H1 (cell line): ENCODE results near the gene CASKIN2. TPM values are rescaled to one million over a fixed set of nuclear protein-coding genes. Genes with fewer than 3 reads are reported as not detected.
A peak's percentile ranks its signal among the peaks of the same experiment; 100 is the strongest.

Experiments used
- CTCF ChIA-PET: fragments of 300-600 bp; sonication (Branson Sonifier 250); formaldehyde crosslinking; loops from one replicate; lab custom pipeline; 2021; ENCODE audit not compliant: partially characterized antibody; lab: Charles Lee
- POLR2A ChIA-PET: fragments of 300-600 bp; sonication (Branson Sonifier 250); formaldehyde crosslinking; loops from one replicate; lab custom pipeline; 2021; ENCODE audit warnings: inconsistent platforms; ENCODE audit not compliant: partially characterized antibody; lab: Charles Lee
- DNase-seq, 2 experiments: peaks; one replicate each; pipeline versions ENCODE4 v3.0.0 to v3.0.0-alpha.2; 2010 to 2022; ENCODE audit warnings: low spot score in 2 of 2, low read depth in 1 of 2, mixed read lengths in 1 of 2
- FAIRE-seq: peaks from 2 replicates; lab custom pipeline; 2011; peaks lifted over from hg19 to GRCh38; lab: Jason Lieb, UNC
- H2AFZ ChIP-seq: 2 replicates; pipeline ENCODE4 v1.8.1; 2012; ENCODE audit warnings: low read length, inconsistent platforms
- H2AK5ac ChIP-seq: 2 replicates; pipeline ENCODE4 v1.6.1; 2013; ENCODE audit warnings: low read depth, low read length
- H2BK120ac ChIP-seq: replicated peaks from 2 replicates; pipeline ENCODE3; 2013; ENCODE audit warnings: low read depth, low read length, inconsistent platforms
- H2BK12ac ChIP-seq: 2 replicates; pipeline ENCODE4 v1.6.1; 2013; ENCODE audit warnings: low read depth, low read length
- H2BK15ac ChIP-seq: 2 replicates; pipeline ENCODE4 v1.6.1; 2013; ENCODE audit warnings: low read length
- H2BK20ac ChIP-seq: 2 replicates; pipeline ENCODE4 v1.6.1; 2013; ENCODE audit warnings: low read length
- H2BK5ac ChIP-seq: 2 replicates; pipeline ENCODE4 v1.6.1; 2013; ENCODE audit warnings: low read depth, low read length
- H3K14ac ChIP-seq: 2 replicates; pipeline ENCODE4 v1.6.1; 2013; ENCODE audit warnings: inconsistent platforms; ENCODE audit not compliant: insufficient read length
- H3K18ac ChIP-seq: 2 replicates; pipeline ENCODE4 v1.6.1; 2013; ENCODE audit warnings: low read length; ENCODE audit errors: extremely low read depth
- H3K23ac ChIP-seq: 2 replicates; pipeline ENCODE4 v1.6.1; 2013; ENCODE audit warnings: inconsistent platforms; ENCODE audit not compliant: insufficient read length
- H3K23me2 ChIP-seq: 2 replicates; pipeline ENCODE4 v1.6.1; 2013; ENCODE audit warnings: low read depth, low read length
- H3K27ac ChIP-seq: 2 replicates; pipeline ENCODE4 v1.6.1; 2011; ENCODE audit warnings: low read depth, low read length, inconsistent platforms
- H3K27me3 ChIP-seq, 4 experiments: replicated peaks in 1 of 4; 1 replicate in 1 of 4; 2 replicates in 3 of 4; pipeline versions ENCODE4 v1.6.1 to v1.8.1; 2011 to 2013; ENCODE audit warnings: low read length in 3 of 4, mild to moderate bottlenecking in 3 of 4, inconsistent platforms in 2 of 4, mixed read lengths in 2 of 4, moderate library complexity in 1 of 4; ENCODE audit not compliant: control insufficient read depth in 3 of 4, insufficient read depth in 3 of 4; ENCODE audit errors: extremely low read depth in 1 of 4
- H3K36me3 ChIP-seq, 4 experiments: 2 replicates each; pipeline versions ENCODE4 v1.6.1 to v1.8.1; 2011 to 2013; ENCODE audit warnings: mild to moderate bottlenecking in 4 of 4, low read length in 3 of 4, moderate library complexity in 2 of 4, control low read depth in 1 of 4, inconsistent platforms in 1 of 4; ENCODE audit not compliant: insufficient read depth in 4 of 4, control insufficient read depth in 2 of 4
- H3K4ac ChIP-seq: replicated peaks from 2 replicates; pipeline ENCODE3; 2013; ENCODE audit warnings: low read length, low read depth, mixed read lengths, inconsistent platforms; ENCODE audit not compliant: insufficient read length
- H3K4me1 ChIP-seq, 4 experiments: replicated peaks in 1 of 4; 1 replicate in 1 of 4; 2 replicates in 3 of 4; pipeline versions ENCODE4 v1.6.1 to v1.8.1; 2011 to 2013; ENCODE audit warnings: low read length in 3 of 4, inconsistent platforms in 2 of 4, mixed read lengths in 1 of 4; ENCODE audit not compliant: insufficient read depth in 4 of 4, control insufficient read depth in 3 of 4
- H3K4me2 ChIP-seq, 2 experiments: 2 replicates each; pipeline versions ENCODE4 v1.6.1 to v1.8.1; 2011 to 2013; ENCODE audit warnings: low read depth in 2 of 2, low read length in 2 of 2, control low read depth in 1 of 2, inconsistent platforms in 1 of 2, mild to moderate bottlenecking in 1 of 2; ENCODE audit not compliant: insufficient read depth in 1 of 2
- H3K4me3 ChIP-seq, 4 experiments: fragments of 200-600, 300-600 bp in 1 of 4; sonication (generic), shearing (Covaris generic), sonication (Bioruptor Twin) in 1 of 4; 2 replicates each; pipeline versions ENCODE4 v1.5.1 to v1.8.1; 2011 to 2016; ENCODE audit warnings: low read length in 4 of 4, low read depth in 3 of 4, control low read depth in 2 of 4, inconsistent platforms in 2 of 4, mild to moderate bottlenecking in 2 of 4, mixed read lengths in 1 of 4, moderate library complexity in 1 of 4; ENCODE audit not compliant: insufficient read depth in 2 of 4; ENCODE audit errors: extremely low read depth in 1 of 4
- H3K56ac ChIP-seq: replicated peaks from 2 replicates; pipeline ENCODE3; 2013; ENCODE audit warnings: low read depth, mild to moderate bottlenecking, mixed read lengths, low read length, inconsistent platforms; ENCODE audit not compliant: insufficient read length
- H3K79me1 ChIP-seq: 2 replicates; pipeline ENCODE4 v1.6.1; 2013; ENCODE audit warnings: low read depth, low read length, control low read depth
- H3K79me2 ChIP-seq, 2 experiments: 2 replicates each; pipeline versions ENCODE4 v1.6.1 to v1.8.1; 2012 to 2013; ENCODE audit warnings: low read length in 2 of 2, mild to moderate bottlenecking in 2 of 2, inconsistent platforms in 1 of 2; ENCODE audit not compliant: insufficient read depth in 2 of 2, control insufficient read depth in 1 of 2
- H3K9ac ChIP-seq, 4 experiments: replicated peaks in 1 of 4; 1 replicate in 1 of 4; 2 replicates in 3 of 4; pipeline versions ENCODE4 v1.6.1 to v1.8.1; 2011 to 2013; ENCODE audit warnings: low read depth in 3 of 4, low read length in 3 of 4, control low read depth in 2 of 4, mild to moderate bottlenecking in 2 of 4, moderate library complexity in 2 of 4, inconsistent platforms in 1 of 4; ENCODE audit errors: extremely low read depth in 1 of 4
- H3K9me3 ChIP-seq, 2 experiments: 2 replicates each; pipeline versions ENCODE4 v1.6.1 to v1.8.1; 2012 to 2013; ENCODE audit warnings: mild to moderate bottlenecking in 2 of 2, moderate library complexity in 2 of 2, control low read depth in 1 of 2, inconsistent platforms in 1 of 2, low read depth in 1 of 2, low read length in 1 of 2, mixed read lengths in 1 of 2; ENCODE audit not compliant: insufficient read depth in 2 of 2
- H4K20me1 ChIP-seq, 2 experiments: replicated peaks in 1 of 2; 2 replicates each; pipeline versions ENCODE3 to v1.8.1; 2011 to 2013; ENCODE audit warnings: inconsistent platforms in 2 of 2, low read length in 2 of 2, mild to moderate bottlenecking in 1 of 2; ENCODE audit not compliant: insufficient read depth in 2 of 2, control insufficient read depth in 1 of 2
- H4K5ac ChIP-seq: 2 replicates; pipeline ENCODE4 v1.6.1; 2013; ENCODE audit warnings: low read length, low read depth, mixed read lengths, inconsistent platforms; ENCODE audit not compliant: insufficient read length
- H4K8ac ChIP-seq: 2 replicates; pipeline ENCODE4 v1.8.0; 2013; ENCODE audit warnings: mild to moderate bottlenecking, moderate library complexity, low read length, inconsistent platforms; ENCODE audit not compliant: insufficient read depth; ENCODE audit errors: extremely low read depth
- H4K91ac ChIP-seq: replicated peaks from 2 replicates; pipeline ENCODE3; 2013; ENCODE audit warnings: low read length, mixed read lengths, inconsistent platforms; ENCODE audit not compliant: insufficient read length
- CTCF ChIP-seq, 3 experiments: IDR thresholded peaks; 1 replicate in 2 of 3; 2 replicates in 1 of 3; pipeline versions ENCODE4 v1.5.1 to v1.6.1; 2011; ENCODE audit warnings: low read length in 3 of 3, mild to moderate bottlenecking in 3 of 3, inconsistent platforms in 2 of 3, low read depth in 1 of 3, moderate library complexity in 1 of 3; ENCODE audit not compliant: insufficient read depth in 1 of 3; ENCODE audit errors: control extremely low read depth in 1 of 3
- FOSL1 ChIP-seq: IDR thresholded peaks from 2 replicates; pipeline ENCODE4 v1.6.1; 2011; ENCODE audit warnings: mild to moderate bottlenecking, low read depth, low read length, moderate library complexity; ENCODE audit not compliant: insufficient read depth
- GABPA ChIP-seq: IDR thresholded peaks from 2 replicates; pipeline ENCODE4 v1.6.1; 2011; ENCODE audit warnings: mild to moderate bottlenecking, low read length, moderate library complexity, borderline replicate concordance; ENCODE audit not compliant: insufficient read depth
- MAFK ChIP-seq: IDR thresholded peaks from 2 replicates; pipeline ENCODE4 v1.6.1; 2012; ENCODE audit warnings: low read depth, mild to moderate bottlenecking, improper control_type of control experiment, low read length
- SIN3A ChIP-seq, 2 experiments: IDR thresholded peaks in 1 of 2; conservative IDR thresholded peaks in 1 of 2; 2 replicates each; pipeline ENCODE4 v1.6.1; 2011 to 2012; ENCODE audit warnings: low read length in 2 of 2, improper control_type of control experiment in 1 of 2, low read depth in 1 of 2, mild to moderate bottlenecking in 1 of 2
- SRF ChIP-seq: IDR thresholded peaks from 2 replicates; pipeline ENCODE4 v1.6.1; 2011; ENCODE audit warnings: mild to moderate bottlenecking, low read depth, low read length, moderate library complexity
- WGBS, 2 experiments: shearing (Covaris generic) in 1 of 2; methylation state at CpG; one replicate each; pipeline versions ENCODE4 v1.1.6 to v1.1.7; 2013 to 2015; ENCODE audit warnings: low lambda C conversion rate in 2 of 2, mixed read lengths in 2 of 2, inconsistent platforms in 1 of 2, low coverage in 1 of 2, missing lambda C conversion rate in 1 of 2; ENCODE audit not compliant: insufficient replicate concordance in 2 of 2, insufficient coverage in 1 of 2, insufficient read length in 1 of 2; ENCODE audit errors: extremely low coverage in 1 of 2, missing lambda C conversion rate in 1 of 2; 5-methylcytosine and 5-hydroxymethylcytosine counted together
- polyA plus RNA-seq, 7 experiments: library from polyadenylated mRNA; depleted of rRNA in 3 of 7; stranded (reverse) in 5 of 7; unstranded in 2 of 7; fragments of >200 nt in 5 of 7; fragments of 200-250 nt in 2 of 7; gene quantifications; 1 replicate in 5 of 7; 2 replicates in 1 of 7; 4 replicates in 1 of 7; pipeline versions ENCODE4 v1.2.1 to v1.2.3, GENCODE V29; 2011 to 2013; ENCODE audit warnings: missing spikeins in 2 of 7, mixed read lengths in 2 of 7
- total RNA-seq: library from RNA; stranded (reverse); fragmentation: NEBNext Ultra II Directional; extraction: Animal tissue kit (Norgen Biotek cat#: 25700); gene quantifications from 2 replicates; pipeline ENCODE4 v1.2.1, GENCODE V29; 2021

Gene CASKIN2
- total and polyA plus RNA-seq, 2 of the 8 experiments (the other 6 are each of a cell fraction or from before 2014, with no cell fraction given), result 6.7 to 32.3 TPM

DNA sequence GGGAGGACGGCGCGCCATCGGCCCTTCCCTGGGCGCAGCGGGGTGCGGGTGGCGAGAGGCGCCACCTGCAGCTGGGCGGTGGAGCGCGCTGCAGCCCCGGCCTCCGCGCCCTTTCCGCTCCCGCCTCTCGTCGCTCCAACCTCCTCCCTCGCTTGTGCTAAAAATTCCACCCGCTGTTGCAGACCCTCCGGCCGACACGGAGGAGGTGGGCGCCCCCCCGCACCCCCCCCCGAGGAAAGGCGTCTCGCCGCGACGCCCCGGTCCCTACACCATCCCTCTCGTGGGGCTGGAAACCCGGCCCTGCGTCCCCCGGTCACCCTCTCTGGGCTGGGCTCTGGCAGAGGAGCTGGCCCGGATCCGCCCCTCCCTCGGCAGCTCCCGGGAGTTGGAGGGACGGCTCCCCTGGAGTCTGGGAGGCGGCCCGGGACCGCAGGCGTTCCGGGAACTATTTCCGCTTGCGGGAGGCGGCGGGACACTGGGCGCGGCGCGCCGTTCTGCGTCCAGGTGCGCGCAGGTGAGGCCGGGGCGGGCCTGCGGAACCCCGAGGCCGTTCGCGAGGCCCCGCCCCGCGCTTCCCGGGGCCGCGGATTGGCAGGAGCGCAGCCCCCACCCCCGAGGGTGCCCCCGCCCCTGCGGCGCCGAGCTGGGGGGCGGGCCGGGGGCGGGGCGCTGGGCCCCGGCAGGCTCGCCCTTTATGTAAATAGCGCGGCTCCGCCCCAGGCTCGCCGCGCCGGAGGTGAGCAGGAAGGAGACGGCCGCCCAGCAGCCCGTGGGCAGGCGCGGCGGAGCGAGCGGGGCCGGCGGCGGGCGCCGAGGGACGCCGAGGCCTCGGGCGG lies 9.9 kb upstream of the CASKIN2 start, which contains the start of gene LLGL2:
LLGL2 (plus strand) TSS at position 728 of the 836 bp plus-strand sequence. CDS start 17,730 bp downstream, outside the sequence.
- Histone ChIP-seq H3K23me2 (peaks cover 11% of the 10 kb centered on the region; the same call in 1 of the 2 replicates), H2BK15ac (no peak within 1 kb of the TSS), H3K14ac (no peak within 1 kb of the TSS), H3K9me3 (no peaks in the 10 kb centered on the region), H2BK20ac (no peak within 1 kb of the TSS), H2BK5ac (peak within 1 kb of the TSS; percentile 87; the same call in 1 of the 2 replicates), H2BK120ac (no peak within 1 kb of the TSS), H3K27me3 (no peaks in the 10 kb centered on the region; a peak in 1 of 7 replicates), H3K4ac (peak within 1 kb of the TSS; percentile 94), H3K4me2 (peak within 1 kb of the TSS; percentile 75 to 91), H4K8ac (peak within 1 kb of the TSS; percentile 93), H4K20me1 (peaks cover 3 to 16% of the 10 kb centered on the region in 2 experiments), H3K18ac (peak within 1 kb of the TSS; percentile 83), H4K5ac (peak within 1 kb of the TSS; percentile 93), H3K23ac (no peak within 1 kb of the TSS), H3K27ac (peak within 1 kb of the TSS; percentile 39; the same call in 1 of the 2 replicates), H3K79me1 (no peaks in the 10 kb centered on the region), H4K91ac (peak within 1 kb of the TSS; percentile 81), H3K4me1 (peaks cover 0 to 13% (median 4%) of the 10 kb centered on the region in 4 experiments; a peak in 6 of 7 replicates), H3K9ac (peak within 1 kb of the TSS in 2 of 4 experiments; percentile 42 to 55; a peak in 4 of 7 replicates), H3K36me3 (peaks cover 0 to 22% (median 4%) of the 10 kb centered on the region in 4 experiments; a peak in 5 of 8 replicates), H2BK12ac (0 out of 2 replicates have a peak within 1 kb of the TSS, but pooled peaks have one; percentile 4), H3K79me2 (peaks cover 0 to 7% of the 10 kb centered on the region in 2 experiments; a peak in 1 of 4 replicates), H3K4me3 (peak within 1 kb of the TSS; percentile 53 to 93 (median 66)), H2AFZ (no peak within 1 kb of the TSS; the same call in 1 of the 2 replicates), H3K56ac (peak within 1 kb of the TSS; percentile 93), H2AK5ac (peak within 1 kb of the TSS; percentile 33; the same call in 1 of the 2 replicates)
- CTCF ChIA-PET, result interaction anchor here (0.7 to 3.4 kb wide), 11 partner anchors 9 to 409 kb away, joined by 3 to 16 read pairs (median 3); partner anchors contain the start of gene TSEN54
- FAIRE-seq (no peak), DNase-seq (peak in 1 of 2 experiments; percentile 89)
- 1% methylated on average over 38 of the region's 108 CpGs; no CpG with 5 or more reads in 1 of the 2 experiments for WGBS, 2 experiments
- POLR2A ChIA-PET, result interaction anchor here (0.6 to 2.9 kb wide), 11 partner anchors 8 to 239 kb away, joined by 3 to 23 read pairs (median 4); partner anchors contain the start of gene TSEN54
- no peak for TF ChIP-seq SRF
- 0 out of 2 replicates have a peak, but pooled peaks have one; percentile 74 for TF ChIP-seq GABPA
- no peak for TF ChIP-seq FOSL1
- no peak for TF ChIP-seq MAFK
- TF ChIP-seq SIN3A (conservative IDR thresholded peaks at IDR 0.05 in 1 of 2, IDR thresholded peaks at IDR 0.05 in 1 of 2; ENCODE audit: low read depth in 1 of 2, low read length in 2 of 2), result peak; percentile 37 to 79; a peak in 2 of 4 replicates
- peak; percentile 43 to 65 (median 46) for TF ChIP-seq CTCF (IDR thresholded peaks at IDR 0.05; ENCODE audit: control extremely low read depth in 1 of 3, insufficient read depth in 1 of 3, low read depth in 1 of 3, low read length in 3 of 3)
